Stomach (tissue), 9 donors: Measurements from ENCODE around the gene TTC39C. TPM values are rescaled to one million over a fixed set of nuclear protein-coding genes. Genes with fewer than 3 reads are reported as not detected.

ENCODE experiments used
- DNase-seq, 2 donors: peaks; one replicate each; pipeline versions ENCODE4 v3.0.0 to v3.0.0-alpha.2; 2013 to 2019
- H3K27ac ChIP-seq, 5 donors: fragments of 200-600 bp in 4 of 5; sonication (generic) in 4 of 5; one replicate each; pipeline ENCODE4 v1.5.1; 2013 to 2019; ENCODE audit warnings: mild to moderate bottlenecking in 1 of 5, moderate library complexity in 1 of 5
- H3K27me3 ChIP-seq, 3 donors: fragments of 200-600 bp; sonication (generic); one replicate each; pipeline ENCODE4 v1.5.1; 2017 to 2019; ENCODE audit warnings: mixed run types in 1 of 3
- H3K36me3 ChIP-seq, 4 donors: fragments of 200-600 bp; sonication (generic); 1 replicate in 3 of 4; 2 replicates in 1 of 4; pipeline ENCODE4 v1.5.1; 2016 to 2019
- H3K4me1 ChIP-seq, 4 donors: fragments of 200-600 bp; sonication (generic); one replicate each; pipeline ENCODE4 v1.5.1; 2016 to 2019
- H3K4me3 ChIP-seq, 4 donors: fragments of 200-600 bp; sonication (generic) in 3 of 4; one replicate each; pipeline ENCODE4 v1.5.1; 2016 to 2019; ENCODE audit warnings: mild to moderate bottlenecking in 1 of 4
- H3K9me3 ChIP-seq, 4 donors: fragments of 200-600 bp; sonication (generic); one replicate each; pipeline ENCODE4 v1.5.1; 2016 to 2019
- EP300 ChIP-seq: sonication (generic); formaldehyde crosslinking; IDR thresholded peaks from one replicate; pipeline ENCODE4 v1.6.1; 2017; ENCODE audit warnings: antibody characterized with exemption
- POLR2A ChIP-seq, 4 donors: fragments of 450-650 bp; IDR thresholded peaks; one replicate each; pipeline ENCODE4 v1.6.1; 2016; ENCODE audit warnings: antibody characterized with exemption in 4 of 4, control low read depth in 2 of 4, mild to moderate bottlenecking in 1 of 4, moderate library complexity in 1 of 4
- POLR2AphosphoS5 ChIP-seq, 3 donors: sonication (generic); formaldehyde crosslinking; IDR thresholded peaks; one replicate each; pipeline ENCODE4 v1.6.1; 2016; ENCODE audit warnings: antibody characterized with exemption in 3 of 3
- WGBS, 5 donors: extraction: QIAGEN DNeasy Blood & Tissue Kit in 3 of 5; methylation state at CpG; one replicate each; pipeline versions ENCODE4 v1.1.5 to v1.1.7; 2013 to 2018; 5-methylcytosine and 5-hydroxymethylcytosine counted together
- intact Hi-C: fragments of 100-400 bp; cut with DNase I; formaldehyde crosslinking; loops from one replicate; pipeline ENCODE4 v1.15.1; 2023; ENCODE audit warnings: low total_unique reads
- polyA plus RNA-seq, 3 donors: library from polyadenylated mRNA; stranded (reverse); fragments of 200-250 nt; gene quantifications; one replicate each; pipeline ENCODE4 v1.2.3, GENCODE V29; 2013
- total RNA-seq, 5 donors: library from RNA; depleted of rRNA; stranded (reverse); fragments of >200 nt; gene quantifications; one replicate each; pipeline versions ENCODE4 v1.1.0 to v1.2.3, GENCODE V29; 2014 to 2016
- TF ChIP-seq, protein P1 (sequence below), 7 experiments: fragments of 450-650 bp in 4 of 7; fragments of 200-600 bp in 3 of 7; sonication (generic) in 3 of 7; IDR thresholded peaks; one replicate each; pipeline ENCODE4 v1.5.1; 2016 to 2019; ENCODE audit warnings: antibody characterized with exemption in 7 of 7, control low read depth in 2 of 7, mild to moderate bottlenecking in 1 of 7
- donor health status: healthy with polysubstance abuse.
- donor health status: Bipolar disorder and iron deficiency.
- donor health status: healthy.

TTC39C gene
- total and polyA plus RNA-seq, 8 donors = 1.8 to 42.0 (median 21.3) TPM

DNA sequence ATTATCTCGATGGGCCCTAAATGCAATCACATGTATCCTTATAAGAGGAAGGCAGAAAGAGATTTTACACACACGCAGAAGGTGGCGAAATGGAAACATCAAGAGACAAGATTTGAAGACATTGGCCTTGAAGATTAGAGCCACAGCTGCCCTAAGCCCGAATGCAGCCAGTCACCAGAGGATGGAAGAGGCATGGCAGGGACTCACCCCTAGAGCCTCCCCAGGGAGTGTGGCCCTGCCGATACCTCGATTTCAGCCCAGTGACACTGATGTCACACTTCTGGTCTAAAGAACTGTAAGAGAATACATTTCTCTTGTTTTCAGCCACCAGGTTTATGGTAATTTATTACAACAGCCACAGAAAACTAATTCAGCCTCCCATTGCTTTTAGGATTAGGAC lies 17.4 kb downstream of the TTC39C start:
- WGBS, 5 donors = 92 to 96% (median 94%) methylated on average over 6 of the region's 6 CpGs
- no peak overlapping the region for H3K4me3 ChIP-seq
- H3K4me1 ChIP-seq = peaks cover 0 to 21% (median 12%) of the 10 kb centered on the region in 4 donors
- DNase-seq = no peak
- intact Hi-C loops = no loop called here
- H3K27ac ChIP-seq = no peak overlapping the region
- no peaks in the 10 kb centered on the region for H3K27me3 ChIP-seq
- TF ChIP-seq POLR2A (IDR thresholded peaks at IDR 0.05) (no peak), EP300 (no peak), POLR2AphosphoS5 (IDR thresholded peaks at IDR 0.05) (no peak)
- TF ChIP-seq, protein P1, sequence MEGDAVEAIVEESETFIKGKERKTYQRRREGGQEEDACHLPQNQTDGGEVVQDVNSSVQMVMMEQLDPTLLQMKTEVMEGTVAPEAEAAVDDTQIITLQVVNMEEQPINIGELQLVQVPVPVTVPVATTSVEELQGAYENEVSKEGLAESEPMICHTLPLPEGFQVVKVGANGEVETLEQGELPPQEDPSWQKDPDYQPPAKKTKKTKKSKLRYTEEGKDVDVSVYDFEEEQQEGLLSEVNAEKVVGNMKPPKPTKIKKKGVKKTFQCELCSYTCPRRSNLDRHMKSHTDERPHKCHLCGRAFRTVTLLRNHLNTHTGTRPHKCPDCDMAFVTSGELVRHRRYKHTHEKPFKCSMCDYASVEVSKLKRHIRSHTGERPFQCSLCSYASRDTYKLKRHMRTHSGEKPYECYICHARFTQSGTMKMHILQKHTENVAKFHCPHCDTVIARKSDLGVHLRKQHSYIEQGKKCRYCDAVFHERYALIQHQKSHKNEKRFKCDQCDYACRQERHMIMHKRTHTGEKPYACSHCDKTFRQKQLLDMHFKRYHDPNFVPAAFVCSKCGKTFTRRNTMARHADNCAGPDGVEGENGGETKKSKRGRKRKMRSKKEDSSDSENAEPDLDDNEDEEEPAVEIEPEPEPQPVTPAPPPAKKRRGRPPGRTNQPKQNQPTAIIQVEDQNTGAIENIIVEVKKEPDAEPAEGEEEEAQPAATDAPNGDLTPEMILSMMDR (IDR thresholded peaks at IDR 0.05) = no peak
- H3K36me3 ChIP-seq = no peaks in the 10 kb centered on the region
- no peaks in the 10 kb centered on the region for H3K9me3 ChIP-seq

DNA sequence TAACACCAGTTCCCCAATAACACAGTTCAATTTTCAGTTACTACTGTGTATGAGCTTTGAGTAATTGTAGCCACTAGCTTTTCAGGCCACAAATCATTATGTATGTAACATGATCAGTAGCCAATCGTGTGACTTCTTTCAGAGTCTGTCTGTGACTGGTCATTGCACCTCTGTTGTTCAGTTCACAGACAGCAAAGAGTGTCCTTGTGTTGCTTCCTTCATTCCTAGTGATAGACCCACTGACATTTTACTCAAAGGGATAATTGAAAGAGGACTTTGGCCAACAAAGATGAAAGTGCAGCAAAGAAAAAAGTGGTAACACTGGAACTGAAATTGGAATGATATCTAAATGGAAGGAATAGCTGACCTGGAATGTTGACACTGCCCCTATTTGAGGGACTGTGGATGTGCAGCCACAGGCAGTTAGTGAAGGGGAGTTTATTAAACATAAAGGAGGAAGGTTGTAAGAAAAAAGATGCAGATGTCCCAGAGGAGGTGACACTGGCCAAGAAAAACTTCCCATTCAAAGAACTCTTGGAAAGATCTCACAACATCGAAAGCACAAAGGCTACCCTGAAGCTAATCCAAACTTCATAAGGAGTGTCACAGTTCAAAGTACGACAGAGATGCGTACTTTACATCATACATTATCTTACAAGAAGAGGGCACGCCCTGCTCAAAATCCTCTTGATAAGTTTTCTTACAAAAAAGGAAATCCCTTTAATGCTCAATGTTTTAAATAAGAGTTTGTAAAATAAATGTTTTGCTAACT lies 19.3 kb downstream of the TTC39C start:
- intact Hi-C loops = no loop called here
- Histone ChIP-seq H3K4me3 (no peak overlapping the region), H3K27ac (no peak overlapping the region), H3K27me3 (no peaks in the 10 kb centered on the region), H3K36me3 (no peaks in the 10 kb centered on the region), H3K9me3 (no peaks in the 10 kb centered on the region), H3K4me1 (peaks cover 0 to 11% (median 3%) of the 10 kb centered on the region in 4 donors)
- DNase-seq = no peak
- 67 to 80% (median 74%) methylated on average over 5 of the region's 5 CpGs for WGBS, 5 donors
- TF ChIP-seq POLR2A (IDR thresholded peaks at IDR 0.05) (no peak), EP300 (no peak)

DNA sequence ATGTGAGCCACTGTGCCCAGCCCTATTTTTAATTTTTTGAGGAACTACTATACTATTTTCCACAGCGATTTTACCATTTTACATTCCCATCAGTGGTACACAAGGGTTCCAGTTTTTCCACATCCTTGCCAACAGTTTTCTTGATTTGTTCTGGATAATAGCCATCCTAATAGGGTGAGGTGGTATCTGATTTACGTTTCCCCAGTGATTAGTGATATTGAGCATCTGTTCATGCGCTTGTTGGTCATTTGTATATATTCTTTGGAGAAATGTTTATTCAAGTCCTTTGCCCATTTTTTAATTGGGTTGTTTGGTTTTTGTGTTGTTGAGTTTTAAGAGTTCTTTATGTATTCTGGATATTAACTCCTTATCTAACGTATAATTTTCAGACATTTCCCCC lies 20.8 kb downstream of the TTC39C start:
- H3K36me3 ChIP-seq = no peaks in the 10 kb centered on the region
- 80 to 89% (median 83%) methylated on average over 4 of the region's 4 CpGs for WGBS, 5 donors
- no peaks in the 10 kb centered on the region for H3K27me3 ChIP-seq
- TF ChIP-seq EP300 (no peak), POLR2AphosphoS5 (IDR thresholded peaks at IDR 0.05) (no peak), POLR2A (IDR thresholded peaks at IDR 0.05) (no peak)
- TF ChIP-seq, protein P1 (IDR thresholded peaks at IDR 0.05) = no peak
- DNase-seq = no peak
- H3K4me1 ChIP-seq = peaks cover 0 to 11% (median 3%) of the 10 kb centered on the region in 4 donors
- no peak overlapping the region for H3K27ac ChIP-seq
- H3K9me3 ChIP-seq = no peaks in the 10 kb centered on the region
- no peak overlapping the region for H3K4me3 ChIP-seq
- intact Hi-C loops = no loop called here

DNA sequence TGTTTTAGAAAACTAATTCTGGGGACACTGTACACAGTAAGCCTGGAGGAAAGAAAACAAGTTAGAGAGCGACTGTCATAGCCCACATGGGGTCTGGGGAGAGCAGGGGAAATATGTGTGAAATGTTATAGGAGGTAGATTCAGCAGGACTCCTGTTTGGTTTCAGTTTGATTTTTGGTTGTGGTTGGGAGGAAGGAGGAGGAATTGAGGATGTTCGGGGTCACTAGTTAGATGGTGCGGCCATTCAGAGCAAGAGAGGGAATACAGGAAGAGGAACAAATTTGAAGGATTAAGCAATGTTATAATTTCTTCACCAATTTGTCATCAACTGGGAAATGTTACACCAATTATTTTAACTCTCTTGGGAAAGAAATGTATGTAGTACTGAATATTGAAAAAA lies 25.1 kb downstream of the TTC39C start:
- no peak for TF ChIP-seq EP300
- TF ChIP-seq POLR2AphosphoS5 (IDR thresholded peaks at IDR 0.05) = no peak
- TF ChIP-seq, protein P1 (IDR thresholded peaks at IDR 0.05) = no peak
- no peak for TF ChIP-seq POLR2A (IDR thresholded peaks at IDR 0.05)
- Histone ChIP-seq H3K9me3 (no peaks in the 10 kb centered on the region), H3K4me3 (no peak overlapping the region), H3K4me1 (peaks cover 0 to 7% (median 0%) of the 10 kb centered on the region in 4 donors), H3K36me3 (no peaks in the 10 kb centered on the region), H3K27me3 (no peaks in the 10 kb centered on the region), H3K27ac (no peak overlapping the region)
- WGBS, 5 donors = 88 to 91% (median 90%) methylated on average over 3 of the region's 3 CpGs
- intact Hi-C loops = no loop called here
- no peak for DNase-seq

DNA sequence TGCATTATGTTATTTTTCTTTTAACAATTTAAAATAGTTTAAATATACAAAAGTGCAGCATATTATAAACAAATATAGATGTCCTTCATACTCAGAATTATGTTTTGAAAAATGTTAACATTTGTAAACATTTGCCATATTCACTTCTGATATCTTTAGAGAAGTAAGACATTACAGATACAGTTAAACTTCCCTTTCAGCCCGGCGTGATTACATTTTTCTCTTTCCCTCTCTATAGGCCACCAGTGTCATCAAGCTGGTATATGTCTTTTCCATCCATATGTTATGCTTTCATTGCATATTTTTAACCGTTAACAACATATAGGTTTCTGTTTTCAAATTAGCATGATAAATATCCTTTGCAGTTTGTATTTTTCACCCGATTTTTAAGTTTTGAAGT lies 27.1 kb downstream of the TTC39C start:
- Histone ChIP-seq H3K36me3 (no peaks in the 10 kb centered on the region), H3K4me1 (peaks cover 0 to 7% (median 0%) of the 10 kb centered on the region in 4 donors), H3K4me3 (no peak overlapping the region), H3K27me3 (no peaks in the 10 kb centered on the region), H3K27ac (no peak overlapping the region), H3K9me3 (no peaks in the 10 kb centered on the region)
- WGBS, 5 donors = 88 to 97% (median 93%) methylated on average over 4 of the region's 4 CpGs
- no peak for DNase-seq
- intact Hi-C loops = no loop called here
- TF ChIP-seq POLR2A (IDR thresholded peaks at IDR 0.05) = no peak
- no peak for TF ChIP-seq EP300
- TF ChIP-seq POLR2AphosphoS5 (IDR thresholded peaks at IDR 0.05) = no peak
- TF ChIP-seq, protein P1 (IDR thresholded peaks at IDR 0.05) = no peak
